ENCODE measurements around the gene TRIM71. TPM values are rescaled to one million over a fixed set of nuclear protein-coding genes. Genes with fewer than 3 reads are reported as not detected.
A peak's percentile ranks its signal among the peaks of the same experiment; 100 is the strongest.
"Not testable (repeated sequence)": the region's sequence is repeated elsewhere in the genome, so short reads cannot be mapped to it uniquely, and the experiment has no call there.

TRIM71 gene
- polyA plus RNA-seq, 1 donor, result 10.4 TPM

DNA sequence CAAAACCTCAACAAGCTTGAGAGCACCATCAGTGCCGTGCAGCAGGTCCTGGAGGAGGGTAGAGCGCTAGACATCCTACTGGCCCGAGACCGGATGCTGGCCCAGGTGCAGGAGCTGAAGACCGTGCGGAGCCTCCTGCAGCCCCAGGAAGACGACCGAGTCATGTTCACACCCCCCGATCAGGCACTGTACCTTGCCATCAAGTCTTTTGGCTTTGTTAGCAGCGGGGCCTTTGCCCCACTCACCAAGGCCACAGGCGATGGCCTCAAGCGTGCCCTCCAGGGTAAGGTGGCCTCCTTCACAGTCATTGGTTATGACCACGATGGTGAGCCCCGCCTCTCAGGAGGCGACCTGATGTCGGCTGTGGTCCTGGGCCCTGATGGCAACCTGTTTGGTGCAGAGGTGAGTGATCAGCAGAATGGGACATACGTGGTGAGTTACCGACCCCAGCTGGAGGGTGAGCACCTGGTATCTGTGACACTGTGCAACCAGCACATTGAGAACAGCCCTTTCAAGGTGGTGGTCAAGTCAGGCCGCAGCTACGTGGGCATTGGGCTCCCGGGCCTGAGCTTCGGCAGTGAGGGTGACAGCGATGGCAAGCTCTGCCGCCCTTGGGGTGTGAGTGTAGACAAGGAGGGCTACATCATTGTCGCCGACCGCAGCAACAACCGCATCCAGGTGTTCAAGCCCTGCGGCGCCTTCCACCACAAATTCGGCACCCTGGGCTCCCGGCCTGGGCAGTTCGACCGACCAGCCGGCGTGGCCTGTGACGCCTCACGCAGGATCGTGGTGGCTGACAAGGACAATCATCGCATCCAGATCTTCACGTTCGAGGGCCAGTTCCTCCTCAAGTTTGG is 72.9 kb downstream of the TRIM71 start:
- DNase-seq, result no peak

- DNase-seq, result no peak
These were observed 73.6 kb downstream of the TRIM71 start for GRCh38 chr3:32891365-32891764.

DNA sequence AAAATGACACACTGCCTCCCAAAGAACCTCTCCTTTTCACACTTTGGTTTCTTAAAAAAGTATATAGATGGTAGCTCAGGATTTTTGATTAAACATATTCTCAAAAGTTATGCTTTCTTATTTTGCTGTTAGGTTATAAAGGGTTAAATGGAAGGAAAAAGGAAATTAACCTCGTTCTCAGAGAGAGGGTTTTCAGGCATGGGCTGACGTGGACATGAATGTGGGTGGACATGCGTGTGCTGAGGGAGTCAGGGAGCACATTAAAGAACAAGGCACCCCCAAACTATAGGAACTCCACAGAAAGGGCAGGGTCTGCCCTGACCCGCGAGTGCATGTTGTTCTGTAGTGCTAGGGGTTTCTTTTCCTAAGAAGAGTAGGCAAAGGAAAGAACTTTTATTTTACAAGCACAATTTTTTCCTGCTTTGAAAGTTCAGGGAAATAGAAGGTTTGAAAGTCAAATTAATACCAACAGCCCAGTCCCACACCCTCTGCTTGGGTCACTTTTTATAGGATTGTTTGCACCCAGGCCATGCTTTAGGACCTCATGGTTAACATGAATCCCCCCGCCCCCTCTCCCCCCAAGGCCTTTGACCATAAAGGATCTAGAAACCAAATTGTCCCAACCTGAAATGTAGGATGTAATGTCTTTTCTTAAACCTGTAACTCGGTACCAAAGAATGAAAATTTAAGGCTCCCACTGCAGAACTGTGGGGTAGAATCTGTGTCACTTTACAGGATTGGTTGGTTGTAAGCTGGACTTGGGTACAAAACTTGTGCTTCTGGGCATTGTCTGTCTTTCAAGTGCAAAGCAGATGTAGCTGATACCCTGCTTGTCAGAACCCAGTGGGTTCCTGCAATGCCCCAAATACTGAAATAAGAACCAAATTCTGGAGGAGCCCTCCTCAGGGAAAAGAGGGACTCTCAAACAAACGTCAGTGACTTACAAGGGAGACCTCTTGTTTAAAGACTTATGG is 75.1 kb downstream of the TRIM71 start:
- no peak for DNase-seq

DNA sequence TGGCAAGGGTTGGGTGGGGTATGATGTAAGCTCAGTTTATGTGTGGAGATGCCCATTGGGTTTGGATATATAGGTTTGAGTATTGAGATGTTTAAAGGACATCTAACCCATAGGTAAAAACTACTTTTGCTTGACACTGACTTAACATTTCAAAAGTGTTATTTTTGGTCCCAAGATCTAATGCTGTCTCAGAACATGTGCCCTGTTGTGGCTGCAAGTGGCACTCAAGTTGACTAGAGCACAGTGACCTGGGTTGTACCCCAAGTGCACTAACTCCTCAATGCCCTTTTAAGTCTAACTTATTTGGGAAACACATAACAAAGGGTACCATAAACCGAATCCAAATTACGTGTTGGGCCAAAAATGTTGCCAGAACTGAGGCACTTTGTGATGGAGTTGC is 77.2 kb downstream of the TRIM71 start:
- DNase-seq, result no peak

- DNase-seq, result no peak
These were observed 77.9 kb downstream of the TRIM71 start for GRCh38 chr3:32895701-32896100.

DNA sequence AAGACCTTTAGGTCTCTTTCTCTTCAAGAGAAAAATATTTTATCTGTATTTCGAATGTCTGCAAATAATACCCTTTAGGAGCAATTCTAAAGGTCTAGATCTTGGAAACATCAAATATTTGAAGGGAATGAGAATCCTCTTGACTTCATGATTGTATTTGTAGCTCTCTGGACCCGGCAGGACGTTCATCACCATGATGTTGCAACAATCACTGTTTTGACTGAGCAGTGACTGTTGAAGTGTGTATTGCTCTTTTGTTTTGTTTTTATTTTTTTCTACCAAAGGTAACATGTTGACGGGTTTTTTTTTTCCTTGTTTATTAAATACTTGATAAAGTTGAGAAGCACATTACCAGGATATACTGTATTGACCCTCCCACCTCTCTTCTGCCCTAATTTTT is 78.3 kb downstream of the TRIM71 start:
- DNase-seq, result no peak

DNA sequence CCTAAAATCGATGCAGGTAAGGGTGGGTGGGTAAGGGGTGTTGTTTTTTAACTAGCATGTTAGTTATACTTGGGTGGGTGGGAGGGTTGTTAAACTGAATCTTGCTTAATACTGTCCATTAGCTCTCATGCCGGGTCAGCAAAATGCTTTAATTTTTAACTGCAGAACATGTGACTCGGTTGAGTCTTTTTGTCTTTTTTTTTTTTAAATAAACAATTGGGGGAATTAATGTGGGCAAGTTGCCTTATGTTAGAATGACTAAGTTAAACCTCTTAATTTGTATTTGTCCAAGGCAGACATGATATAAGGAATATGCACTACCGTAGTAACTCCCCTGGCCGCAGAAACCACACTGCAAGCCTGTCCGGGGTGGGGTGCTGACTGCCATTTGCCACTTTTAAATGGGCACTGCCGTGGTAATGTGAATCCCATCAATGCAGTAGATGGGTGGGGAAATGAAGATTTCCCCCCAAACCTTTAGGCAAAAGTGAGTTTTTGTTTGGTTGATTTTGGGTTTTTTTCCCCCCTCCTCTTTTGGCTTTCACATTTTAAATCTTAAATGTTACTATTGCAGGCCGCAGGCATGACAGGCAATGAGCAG is 79.3 kb downstream of the TRIM71 start:
- DNase-seq, result no peak

GRCh38 chr3:32897981-32898623 is 80.3 kb downstream of the TRIM71 start:
- DNase-seq, result no peak

DNA sequence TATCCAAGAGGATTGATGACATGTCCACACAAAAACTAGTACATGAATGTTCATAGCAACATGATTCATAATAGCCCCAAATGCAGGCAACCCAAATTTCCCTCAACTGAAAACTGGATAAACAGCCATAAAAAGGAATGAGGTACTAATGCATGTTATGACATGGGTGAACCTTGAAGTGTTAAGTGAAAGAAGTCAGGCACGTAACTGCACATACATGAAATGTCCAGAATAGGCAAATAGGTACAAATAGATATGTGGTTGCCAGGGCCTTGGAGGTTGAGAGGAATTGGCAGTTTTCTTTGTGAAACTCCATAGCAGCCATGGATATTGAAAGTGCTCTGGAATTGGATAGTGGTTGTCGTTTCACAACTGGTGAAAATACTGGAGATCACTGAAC is 81.5 kb downstream of the TRIM71 start:
- DNase-seq, result no peak

DNA sequence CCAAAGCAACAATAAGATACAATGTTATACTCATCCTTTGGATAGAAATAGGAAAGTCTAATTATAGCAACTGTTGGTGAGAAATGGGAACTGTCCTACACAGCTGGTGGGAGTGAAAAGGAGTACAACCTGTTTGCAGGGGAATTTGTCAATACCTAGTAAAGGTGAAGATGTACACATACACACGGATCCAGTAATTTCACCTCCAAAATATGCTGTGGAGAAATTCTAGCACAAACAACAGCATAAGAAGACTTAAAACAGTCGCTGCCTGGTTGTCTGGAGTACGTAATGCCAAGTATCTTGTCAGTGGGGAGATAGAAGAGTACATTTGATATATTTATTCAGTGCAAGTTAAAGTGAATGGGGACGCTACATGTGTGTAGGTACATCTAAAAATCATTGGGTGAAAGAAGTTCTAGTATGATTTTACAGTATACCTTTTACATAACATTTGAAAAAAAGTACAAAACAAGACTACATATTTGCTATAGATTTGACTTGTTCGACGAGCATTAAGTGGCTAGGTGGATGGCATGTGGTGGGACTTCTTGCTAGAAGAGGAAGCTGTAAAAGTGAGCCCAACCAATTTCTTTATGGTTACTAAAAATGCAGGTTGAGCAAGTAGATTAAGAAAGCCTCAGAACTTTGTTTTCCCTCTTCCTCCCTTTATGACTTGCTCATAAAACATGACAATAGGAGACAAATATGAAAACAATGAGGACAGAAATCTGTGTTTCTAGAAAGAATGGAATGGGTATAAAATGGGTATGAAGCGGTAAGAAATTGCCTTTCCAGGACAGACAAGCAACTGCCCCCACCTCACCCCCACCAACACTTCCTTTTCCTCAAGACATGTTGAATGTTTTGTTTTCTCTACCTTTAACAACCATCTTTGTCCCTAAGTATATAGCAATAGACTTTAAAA is 83.5 kb downstream of the TRIM71 start:
- DNase-seq, result no peak

DNA sequence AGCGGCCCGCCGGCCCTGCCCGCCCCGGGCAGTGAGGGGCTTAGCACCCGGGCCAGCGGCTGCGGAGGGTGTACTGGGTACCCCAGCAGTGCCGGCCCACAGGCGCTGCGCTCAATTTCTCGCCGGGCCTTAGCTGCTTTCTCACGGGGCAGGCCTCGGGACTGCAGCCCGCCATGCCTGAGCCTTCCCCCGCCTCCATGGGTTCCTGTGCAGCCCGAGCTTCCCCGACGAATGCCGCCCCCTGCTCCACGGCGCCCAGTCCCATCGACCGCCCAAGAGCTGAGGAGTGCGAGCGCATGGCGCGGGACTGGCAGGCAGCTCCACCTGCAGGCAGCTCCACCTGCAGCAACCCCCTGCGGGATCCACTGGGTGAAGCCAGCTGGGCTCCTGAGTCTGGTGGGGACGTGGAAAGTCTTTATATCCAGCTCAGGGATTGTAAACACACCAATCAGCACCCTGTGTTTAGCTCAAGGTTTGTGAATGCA is 85.1 kb downstream of the TRIM71 start:
- DNase-seq, result peak; percentile 27

DNA sequence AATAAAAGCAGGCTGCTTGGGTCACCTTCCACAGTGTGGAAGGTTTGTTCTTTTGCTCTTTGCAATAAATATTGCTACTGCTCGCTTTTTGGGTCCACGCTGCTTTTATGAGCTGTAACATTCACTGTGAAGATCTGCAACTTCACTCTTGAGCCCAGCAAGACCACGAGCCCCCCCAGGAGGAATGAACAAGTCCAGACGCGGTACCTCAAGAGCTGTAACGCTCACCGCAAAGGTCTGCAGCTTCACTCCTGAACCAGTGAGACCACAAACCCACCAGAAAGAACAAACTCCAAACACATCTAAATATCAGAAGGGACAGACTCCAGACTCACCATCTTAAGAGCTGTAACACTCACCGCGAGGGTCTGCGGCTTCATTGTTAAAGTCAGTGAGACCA is 86.2 kb downstream of the TRIM71 start:
- DNase-seq, result no peak

GRCh38 chr3:32909999-32910398 is 92.2 kb downstream of the TRIM71 start:
- no peak for DNase-seq

GRCh38 chr3:32910954-32911353 is 93.2 kb downstream of the TRIM71 start:
- DNase-seq, result no peak

DNA sequence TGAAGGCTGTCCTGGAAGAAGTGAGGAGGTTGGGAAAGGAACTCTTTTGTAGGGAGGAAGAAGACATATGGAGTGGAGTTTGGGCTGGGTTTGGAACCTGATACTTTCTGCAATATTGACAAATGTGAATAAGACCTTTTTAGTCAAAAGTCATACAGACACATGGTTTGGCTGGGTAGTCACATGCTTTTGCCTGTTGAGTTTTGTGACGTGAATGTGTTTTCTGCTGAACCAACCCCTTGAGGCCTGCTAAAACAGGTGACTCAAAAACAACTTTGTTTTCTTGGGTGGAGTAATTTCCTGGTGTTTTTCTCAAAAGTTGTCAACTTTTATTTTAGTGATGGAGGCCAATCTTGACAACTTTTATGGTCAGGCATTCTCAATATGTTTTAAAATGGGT is 94.2 kb downstream of the TRIM71 start:
- DNase-seq, result no peak

- DNase-seq, result no peak
These were observed 96.1 kb downstream of the TRIM71 start for GRCh38 chr3:32913790-32914446.

GRCh38 chr3:32919920-32920319 is 102.1 kb downstream of the TRIM71 start:
- no peak for DNase-seq

GRCh38 chr3:32922078-32922477 is 104.3 kb downstream of the TRIM71 start:
- no peak for DNase-seq

GRCh38 chr3:32930161-32930560 is 112.4 kb downstream of the TRIM71 start:
- DNase-seq, result no peak

DNA sequence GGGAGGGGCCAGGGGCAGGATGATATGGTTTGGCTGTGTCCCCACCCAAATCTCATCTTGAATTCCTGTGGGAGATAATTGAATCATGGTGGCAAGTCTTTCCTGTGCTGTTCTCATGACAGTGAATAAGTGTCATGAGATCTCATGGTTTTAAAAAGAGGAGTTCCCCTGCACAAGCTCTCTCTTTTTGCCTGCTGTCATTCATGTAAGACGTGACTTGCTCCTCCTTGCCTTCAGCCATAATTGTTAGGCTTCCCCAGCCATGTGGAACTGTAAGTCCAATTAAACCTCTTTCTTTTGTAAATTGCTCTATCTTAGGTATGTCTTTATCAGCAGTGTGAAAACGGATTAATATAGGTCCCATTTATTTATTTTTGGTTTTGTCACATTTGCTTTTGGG is 113.5 kb downstream of the TRIM71 start:
- DNase-seq, result not testable (repeated sequence)

Data from left kidney (tissue), 2 donors.